Effector memory CD4-positive, alpha-beta T cell (primary cell): Measurements from ENCODE around the gene C5.
"Not testable (repeated sequence)": the region's sequence is repeated elsewhere in the genome, so short reads cannot be mapped to it uniquely, and the experiment has no call there.

ENCODE experiments used
- DNase-seq, 3 donors: peaks; one replicate each; pipeline ENCODE4 v3.0.0-alpha.2; 2020
- H3K27ac ChIP-seq: 2 replicates; pipeline ENCODE4 v1.7.0; 2013; ENCODE audit warnings: mild to moderate bottlenecking, low read length, moderate library complexity; ENCODE audit not compliant: insufficient read depth, poor library complexity, severe bottlenecking
- H3K27me3 ChIP-seq: replicated peaks from 2 replicates; pipeline ENCODE4 v1.7.0; 2013; ENCODE audit warnings: mild to moderate bottlenecking, low read length; ENCODE audit not compliant: insufficient read depth, control insufficient read depth, poor library complexity, severe bottlenecking
- H3K36me3 ChIP-seq: 2 replicates; pipeline ENCODE4 v1.7.0; 2013; ENCODE audit warnings: mild to moderate bottlenecking, low read length, moderate library complexity; ENCODE audit not compliant: control insufficient read depth, insufficient read depth
- H3K4me1 ChIP-seq: 2 replicates; pipeline ENCODE4 v1.7.0; 2013; ENCODE audit warnings: low read length, mild to moderate bottlenecking; ENCODE audit not compliant: control insufficient read depth, insufficient read depth, poor library complexity, severe bottlenecking
- H3K4me3 ChIP-seq: 2 replicates; pipeline ENCODE4 v1.7.0; 2013; ENCODE audit warnings: low read length, low read depth, mild to moderate bottlenecking; ENCODE audit not compliant: insufficient read depth, poor library complexity, severe bottlenecking
- H3K9me3 ChIP-seq: 2 replicates; pipeline ENCODE4 v1.7.0; 2013; ENCODE audit warnings: mild to moderate bottlenecking, low read length, moderate library complexity; ENCODE audit not compliant: control insufficient read depth
- total RNA-seq, 3 donors: gene quantifications; one replicate each; lab custom pipeline; 2026; lab: John Stamatoyannopoulos, UW

Gene C5
- total RNA-seq = 4.3 to 8.1 (median 7.3) reads per million in 3 donors

DNA sequence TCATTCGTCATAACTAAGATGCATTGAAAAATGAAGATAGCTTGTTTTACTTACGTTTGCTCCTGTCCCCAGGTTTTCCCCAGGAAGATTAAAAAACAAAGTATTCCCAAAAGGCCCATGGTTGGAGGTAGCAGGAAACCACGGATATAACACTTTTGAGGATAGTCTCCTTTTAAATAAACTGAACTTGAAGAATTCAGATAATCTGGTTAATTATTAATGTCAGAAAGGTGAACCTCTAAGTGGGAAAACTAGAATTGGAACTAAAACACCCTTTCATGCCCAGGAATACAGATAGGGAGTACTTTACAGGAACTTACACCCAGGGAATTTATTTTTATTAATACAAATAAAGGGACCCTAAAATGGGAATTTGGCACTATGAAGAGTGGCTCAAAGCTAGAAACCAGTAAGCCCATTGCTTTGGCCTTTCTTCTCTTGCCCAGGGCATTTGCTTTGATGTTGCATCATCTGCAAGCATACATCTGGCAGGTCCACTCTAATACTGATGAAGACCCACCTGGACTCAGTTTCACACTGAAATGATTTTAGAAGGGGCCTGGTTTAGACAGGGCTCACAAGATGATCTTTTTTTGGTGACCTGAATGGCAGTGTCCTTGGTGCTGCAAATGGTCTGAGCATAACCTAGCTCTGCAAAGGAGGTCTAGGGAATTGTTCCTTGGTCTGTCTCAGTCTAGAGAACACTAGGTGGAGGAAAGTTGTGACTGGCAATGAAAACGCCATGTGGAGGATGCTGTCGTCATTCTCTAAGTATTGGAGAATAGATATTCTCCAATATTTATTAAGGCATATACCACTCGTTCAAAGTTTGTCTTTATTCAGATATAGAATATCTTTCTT, at the start of gene C5:
TSS of gene C5 (minus strand) at position 148 of the 861 bp plus-strand sequence. CDS start at position 119, 29 bp downstream.
- Histone ChIP-seq H3K4me1 (no peaks in the 10 kb centered on the region), H3K27me3 (no peaks in the 10 kb centered on the region), H3K4me3 (no peak within 1 kb of the TSS), H3K27ac (no peak within 1 kb of the TSS), H3K36me3 (no peaks in the 10 kb centered on the region), H3K9me3 (no peaks in the 10 kb centered on the region)
- DNase-seq = no peak

DNA sequence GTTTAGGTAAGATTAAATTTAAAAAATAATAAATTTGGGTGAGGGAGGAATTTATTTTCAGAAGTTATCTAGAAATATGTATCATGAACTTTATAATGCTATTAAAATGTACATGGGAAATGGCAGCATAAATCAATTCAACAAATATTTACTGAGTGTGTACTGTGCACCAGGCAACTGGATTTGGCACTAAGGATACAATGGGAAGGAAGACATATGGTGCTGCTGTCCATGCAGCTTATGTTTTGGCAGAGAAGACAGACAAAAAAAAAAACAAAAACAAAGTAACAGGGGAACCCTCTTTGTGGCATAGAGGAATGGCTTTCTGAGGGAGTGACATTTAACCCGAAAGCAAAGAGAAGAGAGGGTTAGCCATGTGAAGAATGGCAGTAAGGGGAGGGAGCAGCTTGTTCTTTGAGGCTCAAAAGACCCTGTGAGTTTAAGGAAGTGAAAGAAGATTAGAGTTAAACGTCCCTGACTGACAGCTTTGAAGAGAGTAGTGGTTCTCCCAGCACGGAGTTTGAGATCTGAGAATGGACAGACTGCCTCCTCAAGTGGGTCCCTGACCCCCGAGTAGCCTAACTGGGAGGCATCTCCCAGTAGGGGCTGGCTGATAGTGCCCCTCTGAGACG, 48.6 kb upstream of the C5 start:
- Histone ChIP-seq H3K4me3 (no peak overlapping the region), H3K4me1 (no peaks in the 10 kb centered on the region), H3K36me3 (peaks cover 25% of the 10 kb centered on the region), H3K27ac (no peak overlapping the region), H3K9me3 (no peaks in the 10 kb centered on the region), H3K27me3 (no peaks in the 10 kb centered on the region)
- no peak for DNase-seq

DNA sequence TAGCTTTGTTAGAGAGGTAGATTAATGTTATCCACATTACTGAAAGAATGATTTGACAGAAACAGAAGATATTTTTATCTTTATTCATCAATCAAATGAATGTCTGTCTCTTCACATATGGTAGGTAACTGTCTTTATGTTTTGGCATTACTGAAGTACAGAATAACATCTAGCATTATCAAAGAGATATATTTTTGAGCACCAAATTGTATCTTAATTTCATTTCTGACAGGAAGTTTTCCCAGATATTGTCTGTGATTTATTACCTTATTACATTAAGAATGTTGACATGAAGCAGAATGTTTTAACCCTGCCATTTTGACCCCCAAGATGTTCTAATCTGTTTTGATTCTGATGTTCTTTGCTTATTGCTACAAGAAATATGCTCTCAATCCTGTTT, 45.0 kb upstream of the C5 start:
- Histone ChIP-seq H3K9me3 (no peaks in the 10 kb centered on the region), H3K27ac (no peak overlapping the region), H3K4me3 (no peak overlapping the region), H3K36me3 (peaks cover 35% of the 10 kb centered on the region), H3K27me3 (no peaks in the 10 kb centered on the region), H3K4me1 (no peaks in the 10 kb centered on the region)
- no peak for DNase-seq

DNA sequence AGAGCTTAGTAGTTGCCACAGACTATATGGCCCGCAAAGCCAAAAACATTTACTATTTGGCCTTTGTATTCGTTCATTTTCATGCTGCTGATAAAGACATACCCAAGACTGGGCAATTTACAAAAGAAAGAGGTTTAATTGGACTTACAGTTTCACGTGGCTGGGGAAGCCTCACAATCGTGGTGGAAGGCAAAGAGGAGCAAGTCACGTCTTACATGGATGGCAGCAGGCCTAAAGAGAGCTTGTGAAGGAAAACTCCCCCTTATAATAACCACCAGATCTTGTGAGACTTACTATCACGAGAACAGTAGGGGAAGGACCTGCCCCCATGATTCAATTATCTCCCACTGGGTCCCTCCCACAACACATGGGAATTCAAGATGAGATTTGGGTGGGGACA, 40.7 kb upstream of the C5 start:
- not testable (repeated sequence) for H3K27me3 ChIP-seq, H3K4me3 ChIP-seq, H3K4me1 ChIP-seq, DNase-seq, H3K9me3 ChIP-seq, H3K27ac ChIP-seq
- peaks cover 37% of the 10 kb centered on the region for H3K36me3 ChIP-seq

DNA sequence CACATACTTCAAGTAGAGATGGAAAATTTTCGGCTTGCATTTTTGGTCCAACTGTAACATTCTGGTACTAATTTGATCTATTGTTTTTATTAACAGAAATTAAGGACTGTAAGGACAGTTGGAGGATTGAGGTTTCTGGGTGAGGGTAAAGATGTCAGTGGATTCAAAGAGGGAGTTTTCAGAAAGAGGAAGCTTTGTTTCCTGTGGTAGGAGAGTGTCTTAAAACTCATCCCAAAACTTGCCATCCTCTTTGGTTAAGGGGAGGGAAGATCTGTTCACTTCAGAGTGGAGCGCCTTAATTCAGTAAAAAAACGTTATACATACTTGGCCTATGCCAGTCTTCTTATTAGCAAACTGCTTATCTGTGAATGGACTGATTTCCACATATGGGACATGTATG, 38.5 kb upstream of the C5 start:
- Histone ChIP-seq H3K27me3 (no peaks in the 10 kb centered on the region), H3K36me3 (peaks cover 26% of the 10 kb centered on the region), H3K4me3 (no peak overlapping the region), H3K9me3 (no peaks in the 10 kb centered on the region), H3K4me1 (no peaks in the 10 kb centered on the region), H3K27ac (no peak overlapping the region)
- DNase-seq = no peak

DNA sequence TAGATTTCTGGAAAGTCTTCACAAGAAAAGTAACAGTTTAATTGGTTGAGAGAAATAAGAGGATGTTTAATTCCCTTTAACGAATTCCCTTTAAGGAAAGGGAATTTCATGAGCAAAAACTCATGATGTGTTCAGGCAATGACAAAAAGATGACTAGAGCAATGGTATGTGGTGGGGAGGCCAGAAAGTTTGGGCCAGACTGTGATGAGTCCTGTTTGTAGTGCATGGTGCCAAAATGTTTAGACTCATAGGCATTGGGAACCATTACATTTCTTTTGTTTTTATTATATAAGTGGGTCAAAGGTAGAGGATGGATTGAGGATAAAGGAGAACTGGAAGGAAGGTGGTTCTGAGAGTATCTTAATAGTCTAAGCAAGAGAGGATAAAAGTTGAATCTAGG, 35.6 kb upstream of the C5 start:
- H3K27ac ChIP-seq = no peak overlapping the region
- DNase-seq = no peak
- no peaks in the 10 kb centered on the region for H3K9me3 ChIP-seq
- H3K4me3 ChIP-seq = no peak overlapping the region
- H3K36me3 ChIP-seq = peaks cover 37% of the 10 kb centered on the region
- no peaks in the 10 kb centered on the region for H3K27me3 ChIP-seq
- no peaks in the 10 kb centered on the region for H3K4me1 ChIP-seq

DNA sequence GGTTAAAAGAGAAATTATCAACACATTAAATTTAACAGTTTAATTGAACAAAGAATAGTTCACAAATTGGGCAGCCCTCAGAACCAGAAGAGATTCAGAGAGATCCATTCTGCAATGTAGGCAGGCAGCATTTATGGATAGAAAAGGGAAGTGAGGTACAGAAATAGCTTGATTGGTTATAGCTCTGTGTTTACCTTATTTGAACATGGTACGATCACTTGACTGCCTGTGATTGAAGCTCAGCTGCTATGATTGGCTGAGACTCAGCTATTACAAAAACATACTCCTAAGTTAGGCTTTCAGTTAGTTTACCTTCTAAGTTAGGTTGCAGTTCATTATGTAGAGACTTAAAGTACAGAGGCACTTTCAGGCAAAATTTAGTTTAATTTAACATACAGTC, 32.0 kb upstream of the C5 start:
- H3K9me3 ChIP-seq = no peaks in the 10 kb centered on the region
- no peaks in the 10 kb centered on the region for H3K27me3 ChIP-seq
- DNase-seq = no peak
- peaks cover 23% of the 10 kb centered on the region for H3K36me3 ChIP-seq
- H3K4me3 ChIP-seq = no peak overlapping the region
- H3K4me1 ChIP-seq = no peaks in the 10 kb centered on the region
- no peak overlapping the region for H3K27ac ChIP-seq

DNA sequence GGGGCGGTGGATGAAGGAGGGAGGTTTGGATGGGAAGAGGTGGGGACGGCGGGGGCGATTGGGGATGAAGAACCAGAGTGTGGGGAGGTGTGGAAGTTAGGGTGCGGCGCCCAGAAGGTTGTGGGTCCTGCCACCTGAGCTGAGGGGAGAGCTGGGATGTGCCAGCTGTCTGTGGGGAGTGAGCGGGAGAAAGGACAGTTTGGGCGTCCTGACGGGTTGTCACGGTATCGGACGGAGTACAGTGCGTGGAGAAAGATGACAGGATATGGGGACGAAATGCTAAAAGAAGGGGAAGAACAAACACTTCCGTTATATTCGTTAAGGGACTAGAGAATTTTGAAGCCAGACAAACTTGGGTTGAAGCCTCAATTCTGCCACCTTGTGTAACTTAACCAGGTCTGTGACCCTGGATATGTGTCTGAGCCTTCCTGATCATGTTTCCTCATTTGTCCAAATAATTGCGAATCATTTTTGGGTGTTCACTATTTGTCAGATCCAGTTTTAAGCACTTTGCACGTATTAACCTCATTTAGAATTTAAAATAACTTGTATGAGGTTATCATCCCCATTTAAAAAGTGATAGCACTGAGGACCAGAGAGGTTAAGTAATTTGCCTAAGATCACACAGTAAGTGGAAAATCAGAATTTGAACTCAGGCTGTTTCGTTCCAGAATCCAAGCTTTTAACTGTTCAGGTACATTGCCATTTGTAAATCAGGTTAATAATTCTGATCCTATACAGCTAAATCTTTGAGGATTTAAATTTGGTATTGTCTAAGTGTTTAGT, 25.4 kb upstream of the C5 start:
- Histone ChIP-seq H3K27ac (peak overlapping the region; percentile 86), H3K9me3 (no peaks in the 10 kb centered on the region), H3K36me3 (peaks cover 3% of the 10 kb centered on the region), H3K27me3 (no peaks in the 10 kb centered on the region), H3K4me1 (peaks cover 7% of the 10 kb centered on the region), H3K4me3 (peak overlapping the region; percentile 96)
- no peak for DNase-seq

DNA sequence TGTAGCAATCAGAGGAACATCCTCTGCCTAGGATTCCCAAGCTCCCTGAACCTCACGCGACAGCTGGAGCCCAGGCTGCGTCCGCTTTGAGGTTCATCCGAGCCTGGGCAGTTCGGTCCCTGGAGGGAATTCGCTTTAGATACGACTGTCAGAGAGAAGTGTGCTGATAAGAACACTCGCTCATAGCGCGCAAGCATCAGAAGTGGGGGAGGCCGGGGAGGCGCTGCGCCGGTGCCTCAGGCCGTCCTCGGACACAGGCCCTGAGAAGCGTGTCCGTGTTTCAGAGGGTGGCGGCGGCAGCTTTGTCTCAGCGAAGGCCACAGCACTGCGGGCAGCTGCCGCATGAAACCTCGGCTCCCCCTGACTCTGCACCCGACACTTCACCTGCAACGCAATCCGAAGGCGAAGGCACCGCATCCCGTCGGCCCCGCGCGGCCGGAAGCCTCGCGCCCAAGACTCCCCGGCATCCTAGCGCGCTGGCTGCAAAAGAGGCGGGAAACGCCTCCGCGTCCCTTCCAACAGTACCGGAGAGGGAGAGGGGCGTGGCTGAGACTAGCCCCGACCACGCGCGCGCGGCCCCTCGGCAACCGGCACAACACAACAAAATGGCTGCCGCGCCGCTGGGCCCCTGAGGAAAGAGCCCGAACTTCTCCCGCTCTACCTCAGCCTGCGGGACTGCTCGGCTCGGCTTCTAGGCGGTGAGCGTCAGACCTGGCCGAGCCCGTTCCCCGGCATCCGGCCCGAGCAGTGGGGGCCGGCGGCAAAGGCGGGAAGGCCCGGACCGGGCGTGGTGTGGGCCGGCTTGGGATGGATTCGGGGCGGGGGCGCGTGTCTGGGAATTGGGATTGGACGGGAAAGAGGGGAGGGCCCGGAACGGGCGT, 24.5 kb upstream of the C5 start, which contains the start of gene CNTRL:
TSS of gene CNTRL (plus strand) at position 586 of the 881 bp plus-strand sequence. CDS start 13,372 bp downstream, outside the sequence.
- DNase-seq = peak; percentile 78 to 81 (median 79)
- peak within 1 kb of the TSS; percentile 86 for H3K27ac ChIP-seq
- no peaks in the 10 kb centered on the region for H3K27me3 ChIP-seq
- peaks cover 7% of the 10 kb centered on the region for H3K4me1 ChIP-seq
- H3K4me3 ChIP-seq = peak within 1 kb of the TSS; percentile 96
- H3K9me3 ChIP-seq = no peaks in the 10 kb centered on the region
- no peaks in the 10 kb centered on the region for H3K36me3 ChIP-seq
